GM12864 (cell line): ENCODE results near the gene SLC16A12.

Source experiments
- DNase-seq: peaks from one replicate; pipeline ENCODE4 v3.0.0-alpha.2; 2011; ENCODE audit warnings: low read depth
- H3K4me3 ChIP-seq: 2 replicates; pipeline ENCODE4 v1.5.1; 2011; ENCODE audit warnings: mild to moderate bottlenecking, low read depth, low read length, control low read depth
- TF ChIP-seq, protein P1 (sequence below): IDR thresholded peaks from 2 replicates; pipeline ENCODE4 v1.5.1; 2011; ENCODE audit warnings: low read depth, mild to moderate bottlenecking, moderate library complexity, low read length, control low read depth, inconsistent platforms; ENCODE audit errors: missing control alignments

The SLC16A12 gene

GRCh38 chr10:89474452-89474851 is 60.9 kb downstream of the SLC16A12 start:
- DNase-seq, result no peak
- TF ChIP-seq, protein P1, sequence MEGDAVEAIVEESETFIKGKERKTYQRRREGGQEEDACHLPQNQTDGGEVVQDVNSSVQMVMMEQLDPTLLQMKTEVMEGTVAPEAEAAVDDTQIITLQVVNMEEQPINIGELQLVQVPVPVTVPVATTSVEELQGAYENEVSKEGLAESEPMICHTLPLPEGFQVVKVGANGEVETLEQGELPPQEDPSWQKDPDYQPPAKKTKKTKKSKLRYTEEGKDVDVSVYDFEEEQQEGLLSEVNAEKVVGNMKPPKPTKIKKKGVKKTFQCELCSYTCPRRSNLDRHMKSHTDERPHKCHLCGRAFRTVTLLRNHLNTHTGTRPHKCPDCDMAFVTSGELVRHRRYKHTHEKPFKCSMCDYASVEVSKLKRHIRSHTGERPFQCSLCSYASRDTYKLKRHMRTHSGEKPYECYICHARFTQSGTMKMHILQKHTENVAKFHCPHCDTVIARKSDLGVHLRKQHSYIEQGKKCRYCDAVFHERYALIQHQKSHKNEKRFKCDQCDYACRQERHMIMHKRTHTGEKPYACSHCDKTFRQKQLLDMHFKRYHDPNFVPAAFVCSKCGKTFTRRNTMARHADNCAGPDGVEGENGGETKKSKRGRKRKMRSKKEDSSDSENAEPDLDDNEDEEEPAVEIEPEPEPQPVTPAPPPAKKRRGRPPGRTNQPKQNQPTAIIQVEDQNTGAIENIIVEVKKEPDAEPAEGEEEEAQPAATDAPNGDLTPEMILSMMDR, result no peak
- H3K4me3 ChIP-seq, result no peak overlapping the region

DNA sequence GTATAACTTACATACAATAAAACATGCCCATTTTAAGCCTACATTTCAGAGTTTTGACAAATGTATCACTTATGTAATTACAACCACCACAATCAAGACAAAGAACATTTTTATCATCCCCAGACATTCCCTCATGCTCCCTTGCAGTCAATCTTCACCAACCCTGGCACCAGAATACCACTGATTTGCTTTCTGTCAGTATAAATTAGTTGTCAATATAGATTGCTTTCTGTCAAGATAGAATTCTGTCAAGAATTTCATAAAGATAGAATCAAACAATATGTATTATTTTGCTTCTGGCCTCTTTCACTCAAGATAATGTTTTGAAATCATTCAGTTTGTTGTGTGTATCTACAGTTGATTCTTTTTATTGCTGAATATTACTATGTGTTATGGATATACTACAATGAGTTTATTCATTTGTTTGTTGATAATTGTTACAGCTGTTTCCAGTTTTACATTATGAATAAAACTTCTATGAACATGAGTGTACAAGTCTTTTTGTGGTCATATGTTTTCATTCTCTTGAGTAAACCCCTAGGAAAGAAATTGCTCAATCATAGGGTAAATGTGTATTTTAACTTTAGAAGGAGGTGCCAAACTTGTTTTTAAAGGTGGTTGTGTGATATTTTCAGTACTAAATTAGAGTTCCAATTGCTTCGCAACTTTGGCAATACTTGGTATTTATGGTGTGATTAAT is 64.1 kb downstream of the SLC16A12 start:
- TF ChIP-seq, protein P1, result no peak
- H3K4me3 ChIP-seq, result no peak overlapping the region
- DNase-seq, result no peak

DNA sequence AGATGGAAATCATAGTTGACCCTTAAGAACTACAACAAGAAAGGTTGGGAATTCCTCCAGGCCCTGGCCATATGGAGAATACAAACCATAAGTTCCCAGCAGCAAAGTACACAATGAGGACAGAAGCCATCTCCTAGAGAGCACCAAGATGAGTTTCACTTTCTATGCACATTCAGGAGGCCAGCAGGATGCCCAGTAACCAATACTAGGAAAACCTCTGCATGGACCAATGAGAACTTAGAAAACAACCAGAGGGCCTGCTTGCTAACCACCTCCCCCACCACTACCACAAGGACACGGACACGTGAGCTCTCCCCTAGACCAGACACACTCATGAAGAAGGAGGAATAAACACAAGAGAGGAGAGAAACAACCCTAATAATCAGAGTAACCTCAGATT is 64.8 kb downstream of the SLC16A12 start:
- H3K4me3 ChIP-seq, result no peak overlapping the region
- TF ChIP-seq, protein P1, result no peak
- no peak for DNase-seq

- no peak overlapping the region for H3K4me3 ChIP-seq
- TF ChIP-seq, protein P1, result no peak
- no peak for DNase-seq
Measured at GRCh38 chr10:89469517-89469916, 65.9 kb downstream of the SLC16A12 start.

DNA sequence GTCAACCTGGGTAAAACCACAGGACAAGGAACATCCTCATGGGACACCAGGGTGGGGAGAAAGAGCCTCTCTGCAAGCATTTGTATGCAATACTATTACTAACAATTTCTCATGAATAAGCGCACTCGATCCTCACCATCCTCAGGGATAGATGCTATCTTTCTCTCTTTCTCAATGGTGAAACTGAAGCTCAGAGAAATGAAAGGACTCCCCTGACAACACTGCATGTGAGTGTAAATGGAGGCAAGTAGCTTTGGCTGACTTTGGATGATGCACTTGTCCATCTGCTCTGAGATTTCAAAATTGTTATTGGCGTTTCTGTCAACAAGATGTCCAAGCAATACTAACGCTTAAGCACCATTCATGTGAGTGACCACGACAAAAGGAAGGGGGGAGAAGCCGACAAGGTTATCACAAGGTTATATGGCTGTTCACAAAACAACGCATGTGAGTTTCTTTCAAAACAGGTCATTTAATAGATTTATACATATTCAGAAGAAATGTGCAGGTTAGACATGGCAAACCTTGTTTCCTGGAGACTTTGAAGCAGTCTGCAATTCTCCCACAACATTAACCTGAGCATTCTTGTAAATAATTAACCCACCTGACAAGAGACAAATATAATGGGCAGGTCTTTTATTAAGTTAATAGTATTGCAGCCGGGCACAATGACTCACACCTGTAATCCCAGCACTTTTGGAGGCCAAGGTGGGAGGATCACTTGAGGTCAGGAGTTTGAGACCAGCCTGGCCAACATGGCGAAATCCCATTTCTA is 67.0 kb downstream of the SLC16A12 start:
- no peak overlapping the region for H3K4me3 ChIP-seq
- DNase-seq, result no peak
- TF ChIP-seq, protein P1, result no peak

DNA sequence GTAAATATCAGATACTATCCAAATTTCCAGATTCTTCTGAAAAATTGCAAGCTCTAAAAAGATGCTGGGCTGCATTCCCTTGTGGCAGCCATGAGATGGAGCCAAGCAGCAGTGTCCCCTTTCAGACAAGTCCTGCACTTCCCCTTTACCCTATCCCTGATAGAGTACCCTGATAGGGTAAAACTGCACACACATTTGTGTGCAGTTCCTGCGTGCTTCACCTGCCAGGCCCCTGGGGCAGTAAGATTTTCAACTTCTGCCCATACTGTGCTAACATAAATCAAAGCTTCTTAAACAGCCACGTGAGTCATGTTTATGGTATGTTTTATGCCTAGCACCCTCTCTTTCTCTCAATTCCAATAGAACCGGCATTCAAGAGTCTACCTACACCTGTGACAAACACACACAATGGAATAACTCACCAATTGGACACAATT is 68.8 kb downstream of the SLC16A12 start:
- TF ChIP-seq, protein P1, result peak; percentile 44
- peak; percentile 4 for DNase-seq
- no peak overlapping the region for H3K4me3 ChIP-seq
